K562 (cell line): ENCODE measurements around the gene FOXN3. TPM values are rescaled to one million over a fixed set of nuclear protein-coding genes. Genes with fewer than 3 reads are reported as not detected.

Experiments
- ATAC-seq: fragments of 200-7000 bp; cut with Tn5 transposase; 3 replicates; pipeline ENCODE4 v1.9.1; 2020; ENCODE audit warnings: moderate library complexity
- BruUV-seq: library from RNA; stranded (reverse); fragments of 400-500 nt; replicated peaks from 2 replicates; lab custom pipeline; 2021; lab: Mats Ljungman, UMichigan
- CTCF ChIA-PET: fragments of 300-600 bp; formaldehyde crosslinking; extraction: SDS; loops from one replicate; lab custom pipeline; 2021; ENCODE audit warnings: low intra/inter-chr PET ratio; lab: Yijun Ruan, JAX
- POLR2A ChIA-PET: fragments of 300-600, 350-650 bp; sonication (Branson Sonifier 250); formaldehyde crosslinking; extraction: SDS; loops from one replicate; lab custom pipeline; 2021; ENCODE audit warnings: antibody characterized with exemption, inconsistent platforms; lab: Yijun Ruan, JAX
- DNase-seq, 4 experiments: peaks; one replicate each; pipeline versions ENCODE4 v3.0.0 to v3.0.0-alpha.2; 2011 to 2018; ENCODE audit warnings: low spot score in 3 of 4, mixed read lengths in 3 of 4; ENCODE audit errors: extremely low read depth in 1 of 4
- FAIRE-seq: peaks from 2 replicates; lab custom pipeline; 2011; peaks lifted over from hg19 to GRCh38; lab: Jason Lieb, UNC
- H2AFZ ChIP-seq: 2 replicates; pipeline ENCODE4 v1.6.0; 2011; ENCODE audit warnings: low read depth, low read length, control low read depth, inconsistent platforms
- H3K27ac ChIP-seq: fragments of 200-600 bp; 3 replicates; pipeline ENCODE4 v1.8.0; 2011; ENCODE audit warnings: low read depth, mild to moderate bottlenecking, control low read depth, inconsistent platforms, low read length, moderate library complexity, mixed read lengths; ENCODE audit errors: extremely low read depth
- H3K27me3 ChIP-seq, 2 experiments: fragments of 300-600 bp in 1 of 2; 2 replicates in 1 of 2; 3 replicates in 1 of 2; pipeline versions ENCODE4 v1.6.0 to v1.8.0; 2011; ENCODE audit warnings: inconsistent platforms in 2 of 2, low read length in 2 of 2, mild to moderate bottlenecking in 1 of 2, mixed read lengths in 1 of 2, moderate library complexity in 1 of 2; ENCODE audit not compliant: control insufficient read depth in 2 of 2, insufficient read depth in 2 of 2
- H3K36me3 ChIP-seq: fragments of 300-600 bp; 3 replicates; pipeline ENCODE4 v1.8.0; 2011; ENCODE audit warnings: mild to moderate bottlenecking, low read length, inconsistent platforms; ENCODE audit not compliant: control insufficient read depth, insufficient read depth
- H3K4me1 ChIP-seq, 2 experiments: fragments of 200-600 bp in 1 of 2; replicated peaks in 1 of 2; 2 replicates in 1 of 2; 3 replicates in 1 of 2; pipeline versions ENCODE4 v1.5.1 to v1.8.0; 2011; ENCODE audit warnings: inconsistent platforms in 2 of 2, low read length in 2 of 2, mild to moderate bottlenecking in 1 of 2, mixed read lengths in 1 of 2, moderate library complexity in 1 of 2; ENCODE audit not compliant: control insufficient read depth in 2 of 2, insufficient read depth in 2 of 2
- H3K4me2 ChIP-seq: 2 replicates; pipeline ENCODE4 v1.6.1; 2011; ENCODE audit warnings: low read length, control low read depth, inconsistent platforms, mixed read lengths; ENCODE audit not compliant: insufficient read depth
- H3K4me3 ChIP-seq: fragments of 200-600 bp; sonication (generic), shearing (Covaris generic); 2 replicates; pipeline ENCODE4 v1.5.1; 2016; ENCODE audit warnings: control low read depth, inconsistent platforms
- H3K79me2 ChIP-seq: fragments of 200-600 bp; 3 replicates; pipeline ENCODE4 v1.8.0; 2011; ENCODE audit warnings: low read length, inconsistent platforms; ENCODE audit not compliant: control insufficient read depth, insufficient read depth
- H3K9ac ChIP-seq, 2 experiments: 2 replicates each; pipeline versions ENCODE4 v1.6.0 to v1.6.1; 2011; ENCODE audit warnings: low read depth in 2 of 2, low read length in 2 of 2, control low read depth in 1 of 2, inconsistent platforms in 1 of 2, mild to moderate bottlenecking in 1 of 2, mixed read lengths in 1 of 2; ENCODE audit not compliant: insufficient read depth in 1 of 2
- H3K9me1 ChIP-seq: one replicate; pipeline ENCODE4 v1.6.0; 2011; ENCODE audit warnings: inconsistent platforms, mild to moderate bottlenecking, low read length, moderate library complexity; ENCODE audit not compliant: control insufficient read depth, insufficient read depth
- H3K9me3 ChIP-seq: replicated peaks from 2 replicates; pipeline ENCODE4 v1.5.1; 2011; ENCODE audit warnings: low read depth, low read length, inconsistent platforms; ENCODE audit not compliant: control insufficient read depth, insufficient read depth
- H4K20me1 ChIP-seq: replicated peaks from 2 replicates; pipeline ENCODE4 v1.6.1; 2011; ENCODE audit warnings: low read length, inconsistent platforms, mixed read lengths; ENCODE audit not compliant: control insufficient read depth, insufficient read depth
- CHCHD3 ChIP-seq: fragments of 250-450 bp; sonication (Bioruptor Pico); IDR thresholded peaks from 2 replicates; pipeline ENCODE4 v2.1.2; 2022; ENCODE audit warnings: mild to moderate bottlenecking
- CTCF ChIP-seq, 3 experiments: IDR thresholded peaks in 2 of 3; conservative IDR thresholded peaks in 1 of 3; 2 replicates each; pipeline ENCODE4 v1.5.1; 2011 to 2012; ENCODE audit warnings: low read length in 3 of 3, mild to moderate bottlenecking in 3 of 3, control low read depth in 2 of 3, improper control_type of control experiment in 1 of 3, inconsistent platforms in 1 of 3, low read depth in 1 of 3, mixed read lengths in 1 of 3, moderate library complexity in 1 of 3; ENCODE audit not compliant: insufficient read depth in 2 of 3
- GABPB1 ChIP-seq: sonication (generic); formaldehyde crosslinking; IDR thresholded peaks from 2 replicates; pipeline ENCODE4 v1.8.0; 2022; ENCODE audit warnings: mild to moderate bottlenecking, missing genetic modification reagents
- KAT8 ChIP-seq: fragments of 450-650 bp; IDR thresholded peaks from 2 replicates; pipeline ENCODE4 v1.6.1; 2016; ENCODE audit warnings: low read depth, mild to moderate bottlenecking
- MEF2A ChIP-seq: IDR thresholded peaks from 2 replicates; pipeline ENCODE4 v1.6.1; 2011; ENCODE audit warnings: low read depth, mild to moderate bottlenecking, low read length, moderate library complexity; ENCODE audit not compliant: control insufficient read depth
- POLR2AphosphoS2 ChIP-seq: IDR thresholded peaks from 2 replicates; pipeline ENCODE4 v1.6.1; 2012; ENCODE audit warnings: low read length, improper control_type of control experiment
- ZNF165 ChIP-seq: fragments of 250-450 bp; sonication (Bioruptor Pico); IDR thresholded peaks from 2 replicates; pipeline ENCODE4 v1.4.0; 2020; ENCODE audit warnings: borderline replicate concordance
- ZNF695 ChIP-seq: fragments of 450-650 bp; formaldehyde crosslinking; IDR thresholded peaks from 2 replicates; pipeline ENCODE4 v1.4.0; 2020; ENCODE audit warnings: mild to moderate bottlenecking, moderate library complexity
- WGBS: fragments of 100-300 bp; shearing (Covaris generic); methylation state at CpG from one replicate; pipeline ENCODE4 v1.1.6; 2016; ENCODE audit warnings: low coverage, mixed read lengths; ENCODE audit not compliant: insufficient coverage; ENCODE audit errors: missing lambda C conversion rate; 5-methylcytosine and 5-hydroxymethylcytosine counted together
- in situ Hi-C: fragments of 300-500 bp; cut with MboI; formaldehyde crosslinking; loops from 4 replicates; pipeline ENCODE4 v1.15.0; 2018; ENCODE audit warnings: inconsistent platforms, mixed read lengths
- intact Hi-C: fragments of 100-400 bp; cut with micrococcal nuclease; formaldehyde crosslinking; loops from 2 replicates; pipeline ENCODE4 v1.14.2; 2022
- polyA plus RNA-seq, 8 experiments: library from polyadenylated mRNA; depleted of rRNA in 4 of 8; stranded (reverse) in 5 of 8; unstranded in 3 of 8; fragments of >200 nt; fragmentation: Nextera tagmentation in 2 of 8; fragmentation: Illumina TruSeq in 1 of 8; extraction: Ambion mirVana in 2 of 8; extraction: Trizol in 1 of 8; gene quantifications; 2 replicates each; pipeline versions ENCODE4 v1.2.1 to v1.2.3, GENCODE V29; 2011 to 2014; ENCODE audit warnings: inconsistent platforms in 1 of 8, missing spikeins in 1 of 8
- total RNA-seq, 7 experiments: library from RNA; depleted of rRNA in 6 of 7; stranded (reverse); fragments of >200 nt in 6 of 7; fragmentation: Illumina TruSeq in 2 of 7; extraction: Trizol in 2 of 7; gene quantifications; 2 replicates each; pipeline versions ENCODE4 v1.2.1 to v1.2.3, GENCODE V29; 2011 to 2021; ENCODE audit warnings: low replicate concordance in 1 of 7

FOXN3 gene
- total and polyA plus RNA-seq, 9 of the 15 experiments (the other 6 are each of a cell fraction or from before 2014, with no cell fraction given), result 0.07 to 1.3 (median 0.40) TPM

DNA sequence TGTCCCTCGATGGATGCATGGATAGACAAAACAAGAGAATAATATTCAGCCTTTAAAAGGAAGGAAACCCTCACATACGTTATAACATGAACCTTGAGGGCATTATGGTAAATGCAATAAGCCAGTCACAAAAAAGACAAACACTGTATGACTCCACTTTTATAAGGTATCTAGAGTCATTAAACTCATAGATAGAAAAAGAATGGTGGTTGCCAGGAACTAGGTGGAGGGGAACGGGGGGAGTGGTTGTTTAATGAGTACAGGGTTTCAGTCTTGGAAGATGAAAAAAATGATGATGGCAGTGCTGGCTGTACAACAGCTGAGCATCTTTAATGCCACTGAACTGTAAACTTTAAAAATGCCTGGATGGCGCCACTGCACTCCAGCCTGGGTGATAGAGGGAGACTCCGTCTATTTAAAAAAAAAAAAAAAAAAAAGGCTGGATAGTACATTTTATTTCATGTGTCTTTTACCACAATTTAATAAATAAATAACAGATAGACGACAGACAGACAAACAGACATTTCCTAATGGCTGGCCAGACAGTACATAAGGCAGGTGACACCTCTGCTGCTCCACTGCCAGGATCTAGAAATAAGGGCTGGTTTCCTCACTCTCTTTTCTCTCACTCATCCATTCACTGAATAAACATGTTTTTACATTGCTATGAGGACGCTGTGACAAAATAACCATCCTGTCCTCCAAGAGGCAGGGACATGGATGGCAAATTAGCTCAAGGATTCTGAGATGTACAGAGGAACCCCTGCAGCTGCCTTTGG is 118.8 kb downstream of the FOXN3 start:
- ChIA-PET POLR2A (no interaction called here), CTCF (no interaction called here)
- no peak for FAIRE-seq
- no peaks in the 10 kb centered on the region for H3K4me1 ChIP-seq
- intact Hi-C loops, result no loop called here
- peaks cover 0 to 13% of the 10 kb centered on the region in 2 experiments; a peak in 3 of 5 replicates for H3K27me3 ChIP-seq
- no peak for ATAC-seq
- no peak overlapping the region for H3K4me2 ChIP-seq
- no peaks in the 10 kb centered on the region for H3K36me3 ChIP-seq
- H3K9me1 ChIP-seq, result no peaks in the 10 kb centered on the region
- no TSS peak for BruUV-seq
- in situ Hi-C loops, result no loop called here
- no peak for DNase-seq
- H2AFZ ChIP-seq, result no peak overlapping the region
- no peak overlapping the region for H3K9ac ChIP-seq
- no peaks in the 10 kb centered on the region for H4K20me1 ChIP-seq
- no peaks in the 10 kb centered on the region for H3K9me3 ChIP-seq
- no peak overlapping the region for H3K27ac ChIP-seq
- TF ChIP-seq GABPB1 (no peak), ZNF165 (CRISPR knock-in tag) (no peak), CTCF (IDR thresholded peaks at IDR 0.05 in 2 of 3, conservative IDR thresholded peaks at IDR 0.05 in 1 of 3; ENCODE audit: insufficient read depth in 2 of 3, low read depth in 1 of 3, low read length in 3 of 3) (no peak), POLR2AphosphoS2 (no peak), KAT8 (no peak), ZNF695 (CRISPR knock-in tag) (no peak), MEF2A (no peak), CHCHD3 (no peak)
- no peak overlapping the region for H3K4me3 ChIP-seq
- 0% methylated on average over 6 of the region's 7 CpGs for WGBS
- H3K79me2 ChIP-seq, result no peaks in the 10 kb centered on the region
